Ovary (tissue), 9 donors: ENCODE measurements around the gene POLL. TPM values are rescaled to one million over a fixed set of nuclear protein-coding genes. Genes with fewer than 3 reads are reported as not detected.

Experiments used
- DNase-seq, 5 donors: peaks; one replicate each; pipeline ENCODE4 v3.0.0-alpha.2; 2019 to 2020
- H3K27ac ChIP-seq, 2 donors: fragments of 200-600 bp; one replicate each; pipeline versions ENCODE4 v1.5.1 to v1.8.0; 2019 to 2022
- H3K27me3 ChIP-seq: fragments of 200-600 bp; one replicate; pipeline ENCODE4 v1.8.0; 2022
- H3K36me3 ChIP-seq: fragments of 200-600 bp; sonication (generic); one replicate; pipeline ENCODE4 v1.5.1; 2019
- H3K4me1 ChIP-seq: one replicate; pipeline ENCODE4 v1.8.1; 2013; ENCODE audit warnings: mild to moderate bottlenecking, moderate library complexity; ENCODE audit not compliant: insufficient read depth
- H3K4me3 ChIP-seq: fragments of 200-600 bp; sonication (generic); one replicate; pipeline ENCODE4 v1.5.1; 2017
- H3K9me3 ChIP-seq, 2 donors: fragments of 200-600 bp in 1 of 2; sonication (generic) in 1 of 2; one replicate each; pipeline versions ENCODE4 v1.5.1 to v1.8.1; 2013 to 2019; ENCODE audit warnings: mild to moderate bottlenecking in 1 of 2, moderate library complexity in 1 of 2
- CTCF ChIP-seq, 3 donors: fragments of 450-650 bp in 2 of 3; fragments of 200-600 bp in 1 of 3; IDR thresholded peaks; one replicate each; pipeline versions ENCODE4 v1.5.1 to v1.8.0; 2016 to 2022; ENCODE audit warnings: antibody characterized with exemption in 3 of 3, mild to moderate bottlenecking in 1 of 3
- EP300 ChIP-seq: sonication (generic); formaldehyde crosslinking; IDR thresholded peaks from one replicate; pipeline ENCODE4 v1.6.1; 2017; ENCODE audit warnings: antibody characterized with exemption
- POLR2A ChIP-seq: fragments of 450-650 bp; IDR thresholded peaks from one replicate; pipeline ENCODE4 v1.6.1; 2017; ENCODE audit warnings: antibody characterized with exemption, mild to moderate bottlenecking, moderate library complexity
- WGBS, 3 donors: extraction: QIAGEN DNeasy Blood & Tissue Kit in 1 of 3; methylation state at CpG; one replicate each; pipeline versions ENCODE4 v1.1.5 to v1.1.7; 2013 to 2017; 5-methylcytosine and 5-hydroxymethylcytosine counted together
- intact Hi-C, 4 donors: fragments of 100-400 bp; cut with DNase I; formaldehyde crosslinking; loops; one replicate each; pipeline versions ENCODE4 v1.11.0 to v1.15.1; 2022 to 2023
- polyA plus RNA-seq, 2 donors: library from polyadenylated mRNA; stranded (reverse); fragments of 200-250 nt in 1 of 2; fragments of 350-450 nt in 1 of 2; fragmentation: Illumina TruSeq in 1 of 2; extraction: RNeasy Lipid Tissue Mini Kit (QIAGEN cat#74804) in 1 of 2; gene quantifications; one replicate each; pipeline ENCODE4 v1.2.3, GENCODE V29; 2013 to 2014
- total RNA-seq, 7 donors: library from RNA; depleted of rRNA in 2 of 7; stranded (reverse); fragments of >200 nt in 2 of 7; fragmentation: NEBNext Ultra II Directional in 3 of 7; extraction: Animal tissue kit (Norgen Biotek cat#: 25700) in 3 of 7; gene quantifications; one replicate each; pipeline versions ENCODE4 v1.1.0 to v1.2.4, GENCODE V29; 2016 to 2023
- donor health status: DM: no; HTN: no; CAD: no; lungs with moderate emphysema.
- donor health status: DM: no; HTN: no; CAD: no.
- donor health status: Bipolar disorder and iron deficiency.
- donor health status: DM: yes; HTN: yes; CAD: no.
- donor health status: DM: no; HTN: no; CAD: no.
- donor health status: DM: yes; HTN: yes; CAD: no.

POLL gene
- total and polyA plus RNA-seq, 9 donors: 17.3 to 33.8 (median 31.0) TPM

- no peak overlapping the region for H3K27ac ChIP-seq
- intact Hi-C loops: loop anchor here in 1 of 4 donors (10.0 kb wide), 1 partner anchor 290 kb away; no protein-coding TSS in a partner anchor
- TF ChIP-seq EP300 (no peak), CTCF (IDR thresholded peaks at IDR 0.05) (no peak), POLR2A (no peak)
- H3K4me1 ChIP-seq: peaks cover under 1% of the 10 kb centered on the region
- H3K4me3 ChIP-seq: no peak overlapping the region
- WGBS, 3 donors: 60 to 65% (median 62%) methylated on average over 14 to 15 of the region's 15 CpGs
- peak in 3 of 5 donors; percentile 5 to 28 (median 10) for DNase-seq
- H3K36me3 ChIP-seq: no peaks in the 10 kb centered on the region
- no peaks in the 10 kb centered on the region for H3K9me3 ChIP-seq
- H3K27me3 ChIP-seq: peaks cover 3% of the 10 kb centered on the region
Measured at GRCh38 chr10:101564490-101564991, 23.5 kb downstream of the POLL start.

- no peak for DNase-seq
- WGBS, 3 donors: 57 to 66% (median 65%) methylated on average over 11 of the region's 11 CpGs
- Histone ChIP-seq H3K36me3 (no peaks in the 10 kb centered on the region), H3K9me3 (no peaks in the 10 kb centered on the region), H3K27me3 (peaks cover 3% of the 10 kb centered on the region), H3K4me3 (no peak overlapping the region), H3K4me1 (no peaks in the 10 kb centered on the region), H3K27ac (no peak overlapping the region)
- intact Hi-C loops: loop anchor here in 1 of 4 donors (10.0 kb wide), 1 partner anchor 289 kb away; no protein-coding TSS in a partner anchor
- TF ChIP-seq POLR2A: no peak
- TF ChIP-seq CTCF (IDR thresholded peaks at IDR 0.05): no peak
- TF ChIP-seq EP300: no peak
Measured at GRCh38 chr10:101563497-101564040, 24.5 kb downstream of the POLL start.

- DNase-seq: no peak
- WGBS, 3 donors: 63 to 75% (median 67%) methylated on average over 3 of the region's 3 CpGs
- no peak overlapping the region for H3K4me3 ChIP-seq
- peaks cover 3% of the 10 kb centered on the region for H3K27me3 ChIP-seq
- no peak overlapping the region for H3K27ac ChIP-seq
- no peaks in the 10 kb centered on the region for H3K36me3 ChIP-seq
- intact Hi-C loops: loop anchor here in 1 of 4 donors (10.0 kb wide), 1 partner anchor 288 kb away; no protein-coding TSS in a partner anchor
- TF ChIP-seq CTCF (IDR thresholded peaks at IDR 0.05) (no peak), EP300 (no peak)
- H3K4me1 ChIP-seq: no peaks in the 10 kb centered on the region
- H3K9me3 ChIP-seq: no peaks in the 10 kb centered on the region
Measured at GRCh38 chr10:101563007-101563406, 25.1 kb downstream of the POLL start.

- WGBS, 3 donors: 69 to 91% (median 82%) methylated on average over 5 of the region's 5 CpGs
- no peak overlapping the region for H3K27ac ChIP-seq
- no peaks in the 10 kb centered on the region for H3K4me1 ChIP-seq
- H3K9me3 ChIP-seq: no peaks in the 10 kb centered on the region
- TF ChIP-seq CTCF (IDR thresholded peaks at IDR 0.05) (no peak), EP300 (no peak), POLR2A (no peak)
- no peaks in the 10 kb centered on the region for H3K36me3 ChIP-seq
- DNase-seq: peak in 1 of 5 donors; percentile 6
- peaks cover 3% of the 10 kb centered on the region for H3K27me3 ChIP-seq
- intact Hi-C loops: loop anchor here in 1 of 4 donors (10.0 kb wide), 1 partner anchor 287 kb away; no protein-coding TSS in a partner anchor
- H3K4me3 ChIP-seq: no peak overlapping the region
Measured at GRCh38 chr10:101562231-101562630, 25.8 kb downstream of the POLL start.
